ENCODE results near the gene PTPRD.

GRCh38 chr9:10274988-10275387 lies 337.8 kb downstream of the PTPRD start:
- no peak for TF ChIP-seq CTCF (IDR thresholded peaks at IDR 0.05; ENCODE audit: low read depth, low read length, poor library complexity, severe bottlenecking)
- no peak for TF ChIP-seq EZH2phosphoT487 (IDR thresholded peaks at IDR 0.05; ENCODE audit: borderline replicate concordance, low read length)

Measured in DOHH2 (cell line).